Stimulated activated CD8-positive, alpha-beta memory T cell treated with anti-CD3 and anti-CD28 coated beads, Interleukin-15, amount 100 ng/mL, for 24 hours (primary cell): ENCODE results near the gene TMCO4.
A peak's percentile ranks its signal among the peaks of the same experiment; 100 is the strongest.

Source experiments
- DNase-seq: peaks from one replicate; pipeline ENCODE4 v3.0.0-alpha.2; 2020; ENCODE audit warnings: low read depth

TMCO4 gene

DNA sequence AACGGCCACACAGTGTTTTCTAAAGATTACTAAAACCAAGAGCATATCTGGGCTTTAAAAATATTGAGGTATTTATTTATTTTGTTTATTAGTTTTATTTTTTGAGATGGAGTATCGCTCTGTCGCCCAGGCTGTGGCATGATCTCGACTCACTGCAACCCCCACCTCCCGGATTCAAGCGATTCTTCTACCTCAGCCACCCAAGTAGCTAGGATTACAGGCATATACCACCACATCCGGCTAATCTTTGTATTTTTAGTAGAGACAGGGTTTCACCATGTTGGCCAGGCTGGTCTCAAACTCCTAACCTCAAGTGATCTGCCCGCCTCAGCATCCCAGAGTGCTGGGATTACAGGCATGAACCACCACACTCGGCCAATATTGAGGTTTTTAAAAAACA lies 23.9 kb downstream of the TMCO4 start:
- DNase-seq: no peak

DNA sequence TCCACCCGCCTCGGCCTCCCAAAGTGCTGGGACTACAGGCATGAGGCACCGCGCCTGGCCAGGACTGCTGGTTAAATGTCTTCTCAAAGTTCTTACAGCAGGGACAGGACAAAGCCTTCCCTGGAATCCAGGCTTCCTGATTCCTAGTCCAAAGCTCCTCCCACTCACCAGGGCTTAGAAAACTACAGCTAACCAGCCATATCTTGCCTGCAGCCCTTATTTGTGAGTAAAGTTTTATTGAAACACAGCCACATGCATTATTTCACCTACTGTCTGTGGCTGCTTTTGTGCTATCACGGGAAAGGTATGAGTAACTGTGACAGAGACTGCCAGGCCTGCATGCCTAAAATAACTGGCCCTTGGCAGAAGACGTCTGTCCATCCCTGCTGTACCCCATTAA lies 24.4 kb downstream of the TMCO4 start:
- DNase-seq: no peak

DNA sequence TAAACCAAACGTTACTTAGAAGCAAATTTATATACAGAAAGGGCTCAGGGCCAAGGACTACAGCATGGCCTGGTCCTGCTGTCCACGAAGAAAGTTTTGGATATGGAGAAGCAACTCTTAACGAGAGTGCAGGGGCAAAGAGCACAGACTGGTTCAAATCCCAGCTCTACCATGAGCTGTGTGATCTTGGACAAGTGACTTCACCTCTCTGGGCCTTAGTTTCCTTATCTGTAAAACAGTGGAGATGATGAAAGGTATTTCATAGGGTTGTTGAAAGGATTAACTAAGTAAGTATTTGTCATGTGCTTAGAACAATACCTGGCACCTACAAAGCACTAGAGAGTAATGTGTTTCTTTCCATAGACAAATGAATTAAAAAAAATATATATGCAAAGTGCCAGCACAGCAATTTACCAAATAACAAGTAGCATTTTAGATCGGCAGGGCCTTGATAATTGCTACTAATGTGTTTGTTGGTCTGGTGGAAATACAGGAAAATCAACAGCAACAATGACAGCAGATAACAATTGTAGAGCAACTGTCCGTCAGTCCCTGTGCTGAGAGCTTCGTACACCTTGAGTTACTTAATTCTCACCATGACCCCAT lies 25.4 kb downstream of the TMCO4 start:
- DNase-seq: no peak

DNA sequence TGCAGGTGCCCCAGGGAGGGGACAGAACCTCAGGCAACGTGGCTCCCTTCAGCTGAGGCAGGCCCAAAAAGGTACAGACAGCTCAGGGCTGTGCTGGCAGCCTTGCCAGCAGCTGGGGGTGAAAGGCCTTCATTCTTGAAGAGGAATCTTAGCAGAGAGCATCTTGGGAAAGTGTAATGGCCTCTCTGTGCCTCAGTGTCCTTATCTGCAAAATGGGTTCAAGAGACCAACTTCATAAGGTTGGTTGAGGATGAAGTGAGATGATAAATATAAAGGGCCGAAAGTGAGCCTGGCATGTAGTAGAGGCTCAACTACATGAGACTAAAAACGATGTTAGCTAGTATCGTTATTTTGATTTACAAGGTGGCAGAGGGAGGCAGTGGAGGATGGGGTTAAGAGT lies 26.2 kb downstream of the TMCO4 start:
- DNase-seq: no peak

DNA sequence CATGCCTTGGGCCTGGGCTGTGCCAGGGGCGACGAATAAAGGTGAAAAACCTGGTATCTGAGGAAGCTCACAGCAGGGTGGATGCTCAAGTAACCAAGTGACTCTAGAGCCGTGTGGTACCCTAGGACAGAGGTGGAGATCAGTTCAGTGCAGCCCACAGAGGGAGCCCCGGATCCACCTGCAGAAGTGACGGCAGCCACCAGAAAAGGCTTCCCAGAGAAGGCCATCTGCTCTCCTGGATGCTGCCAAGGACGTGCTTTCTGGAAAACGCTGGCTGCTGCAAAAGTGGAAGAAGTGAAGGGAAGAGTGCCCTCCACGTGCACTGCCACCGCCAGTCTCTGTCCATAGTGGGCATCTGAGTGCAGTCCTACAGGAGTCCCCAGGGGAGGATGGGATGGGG lies 27.7 kb downstream of the TMCO4 start:
- no peak for DNase-seq

DNA sequence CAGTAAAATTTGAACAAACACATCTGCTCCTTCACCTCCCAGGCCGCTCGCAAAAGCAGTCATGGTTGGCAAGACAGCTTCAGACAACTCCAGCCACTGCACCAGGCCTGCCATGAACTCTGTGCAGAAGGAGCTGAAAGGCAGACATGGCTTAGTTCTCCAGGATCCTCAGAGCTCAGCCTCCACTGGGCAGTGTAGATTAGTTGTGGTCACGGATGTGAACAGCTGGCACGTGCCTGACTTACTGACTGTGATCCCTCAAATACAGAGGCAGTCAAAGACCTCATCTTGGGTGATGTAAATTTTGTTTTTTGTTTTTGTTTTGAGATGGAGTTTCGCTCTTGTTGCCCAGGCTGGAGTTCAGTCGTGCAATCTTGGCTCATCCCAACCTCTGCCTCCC lies 28.4 kb downstream of the TMCO4 start:
- DNase-seq: no peak

DNA sequence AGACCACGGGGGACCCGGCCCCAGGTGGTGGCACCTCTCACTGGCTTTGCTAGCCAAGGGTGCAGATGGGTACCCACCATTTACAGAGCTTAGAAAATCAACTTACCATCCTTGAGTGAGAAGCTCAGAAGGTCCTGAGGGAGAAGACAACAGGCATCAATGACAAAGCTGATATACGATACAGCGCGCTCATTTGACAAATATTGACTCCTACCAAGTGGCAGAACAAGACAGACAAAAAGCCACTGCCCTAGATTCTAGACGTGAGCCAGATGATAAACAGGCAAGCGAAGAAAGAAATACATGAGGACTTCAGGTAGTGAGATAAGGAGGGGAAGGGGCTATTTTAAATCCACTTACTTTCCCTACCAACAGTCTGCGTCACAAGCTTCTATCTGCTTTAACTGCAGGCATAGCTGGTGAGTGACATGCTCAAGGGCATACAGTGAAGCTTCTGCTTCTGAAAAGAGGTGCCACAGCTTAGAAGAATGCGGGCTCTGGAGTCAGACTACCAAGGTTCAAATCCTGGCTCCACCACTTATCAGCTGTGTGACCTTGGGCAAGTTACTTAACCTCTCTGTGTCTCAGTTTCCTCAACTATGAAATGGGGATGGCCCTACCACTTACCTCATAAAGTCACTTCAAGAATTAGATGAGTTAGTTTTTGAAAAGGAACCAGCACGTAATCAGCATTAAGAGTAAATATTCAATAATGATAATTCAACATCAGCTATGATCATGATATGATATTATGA lies 29.1 kb downstream of the TMCO4 start:
- no peak for DNase-seq

DNA sequence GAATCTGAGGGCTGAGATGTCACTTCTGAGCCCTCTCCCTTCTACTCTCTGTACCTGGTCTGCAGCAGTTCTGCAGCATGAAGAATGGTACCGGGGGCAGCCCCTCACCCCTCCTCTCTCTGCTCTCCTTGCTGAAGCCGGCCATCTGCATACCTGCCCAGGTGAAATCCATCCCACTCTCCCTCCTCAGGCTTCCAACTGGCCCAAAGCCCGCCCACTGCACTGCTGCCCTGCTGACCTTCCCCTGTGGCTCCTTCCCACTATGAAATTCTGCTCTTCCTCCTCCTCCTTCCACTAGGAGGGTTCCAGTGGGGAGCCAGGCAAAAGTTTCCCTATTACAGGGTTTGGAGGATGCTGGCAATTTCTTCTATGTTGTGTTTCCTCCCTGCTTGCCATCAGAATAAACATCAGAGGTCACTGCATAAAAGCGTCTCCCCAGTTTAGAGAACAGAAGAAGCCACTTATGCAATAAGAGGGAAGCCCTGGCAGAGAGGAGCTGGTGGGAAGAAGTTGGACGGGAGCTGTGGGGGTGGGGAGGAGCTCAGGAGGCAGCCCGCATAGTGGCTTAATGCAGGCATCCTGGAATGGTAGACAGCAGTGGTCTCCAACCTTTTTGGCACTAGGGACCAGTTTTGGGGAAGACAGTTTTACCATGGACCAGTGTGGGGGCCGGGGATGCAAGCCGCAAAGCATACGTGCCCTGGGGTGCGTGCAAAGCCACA lies 30.3 kb downstream of the TMCO4 start:
- no peak for DNase-seq

DNA sequence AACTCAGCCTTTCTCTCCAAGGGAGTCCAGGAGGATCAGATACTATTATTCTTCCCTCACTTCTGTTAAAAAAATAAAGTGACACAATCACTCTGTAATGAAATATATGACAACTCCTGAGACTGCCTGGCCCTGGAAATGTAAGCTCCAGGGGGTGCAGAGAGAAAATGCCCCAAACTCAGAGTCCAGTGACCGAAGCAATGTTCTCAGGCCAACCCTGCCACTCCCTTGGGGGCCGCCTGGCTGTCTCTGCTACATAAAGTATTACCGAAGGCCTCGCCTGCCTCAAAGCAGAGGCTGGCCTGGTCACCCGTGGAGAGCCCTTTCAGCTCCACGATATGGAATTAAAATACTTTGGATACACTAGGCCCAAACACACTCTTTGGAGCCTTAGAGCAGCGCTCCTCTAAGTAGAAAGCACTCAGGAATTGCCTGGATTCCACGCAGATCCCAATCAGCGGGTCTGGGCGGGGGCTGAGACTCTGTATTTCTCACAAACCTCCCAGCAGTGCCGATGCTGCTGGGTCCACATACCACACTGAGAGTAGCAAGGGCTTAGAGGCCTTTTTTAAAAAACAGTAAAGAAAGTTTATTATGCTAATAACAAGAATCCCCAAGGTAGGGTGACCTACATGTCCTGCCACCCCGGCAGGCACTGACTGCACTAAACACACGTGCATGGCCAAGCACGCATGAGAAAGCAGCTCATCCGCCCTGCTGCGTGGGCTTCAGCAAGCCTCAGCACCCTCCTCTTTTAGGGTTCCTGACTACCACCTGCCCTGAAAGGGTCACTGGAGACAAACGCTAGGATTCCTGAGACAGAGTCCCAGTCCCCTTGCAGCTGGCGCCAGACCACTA lies 31.1 kb downstream of the TMCO4 start:
- DNase-seq: no peak

DNA sequence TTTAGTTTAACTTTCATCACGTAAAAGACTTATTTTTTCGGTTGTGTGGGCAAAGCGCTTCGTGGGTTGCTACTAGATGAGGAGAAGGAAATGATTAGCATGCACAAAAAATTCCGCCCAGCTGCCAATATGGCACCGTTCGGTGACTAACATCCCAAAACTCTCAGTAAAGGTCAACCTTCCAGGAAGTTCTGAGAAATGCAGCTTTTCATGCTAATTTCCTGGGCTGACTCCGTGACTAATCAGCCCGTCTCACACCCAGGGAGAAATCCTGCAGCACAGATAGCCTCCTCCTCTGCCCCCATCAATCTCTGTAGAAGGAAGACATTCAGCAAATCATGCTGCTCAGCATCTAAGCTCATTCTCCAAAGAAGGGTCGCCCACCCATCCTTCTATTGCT lies 34.1 kb downstream of the TMCO4 start:
- DNase-seq: no peak

DNA sequence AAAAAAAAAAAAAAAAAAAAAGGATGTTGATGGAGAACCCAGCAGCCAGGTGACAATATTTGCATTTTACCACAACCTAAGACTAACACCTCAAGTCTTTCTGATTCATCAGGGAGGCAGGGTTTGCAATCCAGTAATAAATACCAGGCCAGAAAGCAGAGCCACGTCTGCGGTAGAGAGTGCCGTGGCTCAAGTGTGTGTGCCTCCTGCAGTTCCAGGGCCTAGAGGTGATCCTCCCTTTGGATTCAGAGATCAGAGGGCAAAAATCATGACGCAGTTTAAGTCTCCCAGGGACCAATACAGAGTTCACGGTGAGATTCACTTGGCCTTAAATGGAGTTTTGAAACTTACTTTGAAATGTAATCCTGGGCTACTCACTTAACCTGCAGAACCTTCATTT lies 34.9 kb downstream of the TMCO4 start:
- DNase-seq: no peak

DNA sequence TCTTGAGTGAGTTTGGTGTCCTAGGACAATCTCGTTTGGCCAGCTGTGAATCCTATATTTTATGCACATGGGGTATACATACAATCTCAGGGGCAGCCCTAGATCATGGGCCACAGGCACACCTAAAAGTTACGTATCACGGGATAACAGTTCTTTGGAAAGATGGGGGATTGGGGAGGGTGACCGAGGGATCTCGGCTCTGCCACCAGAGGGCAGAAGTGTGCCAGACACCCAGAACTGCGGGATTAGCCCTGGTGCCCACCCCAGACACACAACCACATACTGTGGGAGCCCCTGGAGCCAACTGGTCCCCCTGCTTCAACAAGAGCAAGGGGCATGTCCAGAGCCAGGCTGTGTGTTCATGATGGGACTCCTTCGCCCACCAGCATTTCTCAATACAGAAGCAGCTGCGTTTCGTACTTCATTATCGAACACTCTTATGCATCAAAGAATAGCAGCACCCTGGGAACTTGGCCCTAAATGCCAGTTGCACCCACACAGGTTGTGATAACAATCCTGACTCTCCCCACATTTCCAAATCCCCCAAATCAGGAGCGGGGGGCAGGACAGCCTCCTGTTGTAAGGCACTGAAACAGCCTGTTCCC lies 37.4 kb downstream of the TMCO4 start:
- peak; percentile 14 for DNase-seq

DNA sequence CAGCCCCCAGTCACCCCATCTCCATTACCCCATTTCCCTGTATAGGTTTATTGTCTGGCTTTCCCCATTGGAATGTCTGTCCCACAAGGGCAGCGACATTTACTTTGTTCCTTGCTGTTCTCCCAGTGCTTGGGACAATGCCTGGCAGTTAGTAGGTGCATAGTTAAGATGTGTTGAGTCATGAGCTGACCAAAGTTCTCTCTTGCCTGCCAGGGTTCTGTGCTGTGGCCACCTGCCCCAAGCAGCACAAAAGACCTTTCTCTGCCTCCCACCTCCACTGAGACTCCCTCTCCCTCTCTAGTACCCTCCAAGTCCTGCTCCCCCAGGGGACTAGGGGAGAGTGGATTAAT lies 40.0 kb downstream of the TMCO4 start:
- no peak for DNase-seq

DNA sequence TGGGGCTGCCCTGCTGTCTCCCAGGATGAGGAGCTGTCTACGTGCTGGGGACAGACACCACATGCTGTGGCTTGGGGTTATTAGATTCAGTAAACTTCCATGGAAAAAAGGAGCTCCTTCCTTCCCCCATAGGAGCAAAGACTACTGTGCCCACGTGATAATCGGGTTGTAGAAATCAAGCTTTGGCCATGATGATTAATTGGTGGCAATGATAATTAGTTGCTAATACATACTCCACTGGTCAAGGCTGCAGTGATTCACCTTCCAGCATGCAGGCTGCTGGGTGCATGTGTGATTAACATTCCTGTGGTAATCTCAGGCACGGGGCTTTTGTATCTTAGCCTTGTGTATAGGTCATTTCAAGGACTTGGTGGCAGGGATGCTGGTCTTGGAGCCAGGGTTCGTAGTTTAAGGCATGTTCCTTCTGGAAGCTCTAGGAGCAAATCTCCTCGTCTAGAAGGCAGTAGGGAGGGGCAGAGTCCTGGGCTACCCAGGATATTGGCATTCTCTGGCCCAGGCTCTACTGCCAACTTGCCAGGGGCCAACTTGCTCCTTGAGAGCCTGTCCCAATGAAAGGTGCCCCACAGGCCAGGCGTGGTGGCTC lies 41.4 kb downstream of the TMCO4 start:
- DNase-seq: no peak

DNA sequence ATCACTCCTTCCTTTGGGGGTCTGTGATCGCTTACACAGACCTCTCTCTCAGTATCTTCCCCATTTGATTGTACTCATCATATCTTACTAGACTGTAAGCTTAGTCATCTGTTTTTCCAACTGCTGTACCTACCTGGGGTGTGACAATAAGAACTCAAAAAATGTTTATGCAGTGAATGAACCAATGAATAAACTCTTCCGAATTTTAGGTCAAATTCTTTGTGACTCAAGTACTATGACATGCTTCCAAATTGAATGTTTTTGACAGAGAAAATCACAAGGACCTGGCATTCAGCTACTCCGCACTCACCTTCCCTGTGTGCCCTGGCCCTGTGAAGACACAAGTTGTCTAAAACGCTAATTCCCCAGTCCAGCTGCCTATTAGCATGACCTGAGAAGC lies 42.1 kb downstream of the TMCO4 start:
- no peak for DNase-seq

DNA sequence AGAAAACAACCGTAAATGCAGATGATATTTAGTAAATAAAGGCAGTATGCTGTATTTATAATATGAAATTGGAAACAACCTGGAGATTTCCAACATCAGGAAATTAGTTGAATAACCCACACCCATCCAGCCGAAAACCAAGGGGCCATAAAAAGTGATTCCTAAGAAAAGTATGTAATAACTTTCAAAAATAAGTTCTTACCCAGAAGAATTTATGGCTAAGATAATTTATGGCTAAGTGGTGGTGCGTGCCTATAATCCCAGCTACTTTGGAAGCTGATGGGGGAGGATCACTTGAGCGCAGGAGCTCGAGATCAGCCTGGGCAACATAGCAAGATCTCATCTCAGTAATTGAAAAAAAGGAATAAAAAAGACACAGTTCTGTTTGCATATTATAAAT lies 43.2 kb downstream of the TMCO4 start:
- DNase-seq: no peak

DNA sequence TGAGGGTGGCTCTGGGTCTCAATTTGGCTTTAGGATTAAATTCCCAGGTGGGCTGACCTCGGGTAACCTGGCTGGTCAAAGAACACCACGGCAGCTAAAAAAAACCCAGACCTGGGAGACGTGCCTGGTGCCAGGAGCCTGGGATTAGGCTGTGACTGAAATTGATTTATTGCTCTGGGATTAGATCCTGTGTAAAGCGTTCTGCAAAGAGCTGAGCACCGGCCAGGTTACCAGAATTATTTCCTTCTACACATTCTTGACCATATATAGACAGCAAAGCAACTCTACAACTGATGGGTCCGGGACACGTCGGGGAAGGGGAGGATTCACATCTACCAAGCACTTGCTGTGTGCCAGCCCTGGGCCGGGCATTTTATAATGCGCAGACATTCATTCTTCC lies 45.2 kb downstream of the TMCO4 start:
- no peak for DNase-seq

DNA sequence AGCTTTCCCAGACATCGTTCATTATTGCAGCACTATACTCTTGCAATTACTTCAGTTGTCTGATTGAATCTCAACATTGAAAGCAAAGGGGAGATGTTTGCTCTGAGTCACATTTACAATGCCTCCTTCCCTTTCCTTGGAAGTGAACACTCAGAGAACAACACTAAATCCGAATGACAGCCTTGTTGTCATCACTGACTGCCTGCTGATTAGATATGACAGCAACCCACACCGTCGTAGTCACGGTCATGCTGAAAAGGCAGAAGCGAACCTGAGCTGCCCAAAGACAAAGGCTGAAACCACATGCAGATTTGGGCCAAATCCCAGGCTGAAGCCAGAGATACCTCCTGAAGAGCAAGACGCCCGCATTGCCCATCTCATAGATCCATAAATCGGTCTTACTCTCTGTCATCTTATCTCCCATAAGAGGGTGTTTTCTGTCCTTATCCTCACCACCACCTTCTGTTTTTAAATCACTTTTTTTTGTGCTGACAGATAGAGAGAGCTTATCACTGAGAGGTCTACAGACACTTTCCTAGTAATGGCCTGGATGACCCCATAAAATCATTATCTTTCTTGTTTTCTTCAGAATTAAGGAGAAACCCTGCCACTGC lies 47.5 kb downstream of the TMCO4 start:
- no peak for DNase-seq

DNA sequence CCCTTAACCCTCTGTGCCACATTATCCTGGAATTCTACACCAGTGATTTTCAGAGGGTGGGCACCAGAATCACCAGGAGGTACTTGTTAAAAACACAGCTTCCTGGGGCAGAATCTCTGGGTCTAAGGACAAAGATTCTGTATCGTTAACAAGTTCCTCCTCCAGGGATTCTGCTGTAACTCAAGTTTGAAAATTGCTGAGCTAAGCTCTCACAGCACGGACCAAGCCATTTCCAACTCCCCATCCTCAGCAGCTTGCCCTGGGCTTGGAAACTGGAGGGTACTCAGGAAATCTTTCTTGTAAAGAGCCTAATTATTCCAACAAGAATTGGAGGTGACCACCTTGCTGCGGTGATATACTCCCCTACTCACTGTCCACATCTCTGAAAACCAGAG lies 48.8 kb downstream of the TMCO4 start:
- no peak for DNase-seq

DNA sequence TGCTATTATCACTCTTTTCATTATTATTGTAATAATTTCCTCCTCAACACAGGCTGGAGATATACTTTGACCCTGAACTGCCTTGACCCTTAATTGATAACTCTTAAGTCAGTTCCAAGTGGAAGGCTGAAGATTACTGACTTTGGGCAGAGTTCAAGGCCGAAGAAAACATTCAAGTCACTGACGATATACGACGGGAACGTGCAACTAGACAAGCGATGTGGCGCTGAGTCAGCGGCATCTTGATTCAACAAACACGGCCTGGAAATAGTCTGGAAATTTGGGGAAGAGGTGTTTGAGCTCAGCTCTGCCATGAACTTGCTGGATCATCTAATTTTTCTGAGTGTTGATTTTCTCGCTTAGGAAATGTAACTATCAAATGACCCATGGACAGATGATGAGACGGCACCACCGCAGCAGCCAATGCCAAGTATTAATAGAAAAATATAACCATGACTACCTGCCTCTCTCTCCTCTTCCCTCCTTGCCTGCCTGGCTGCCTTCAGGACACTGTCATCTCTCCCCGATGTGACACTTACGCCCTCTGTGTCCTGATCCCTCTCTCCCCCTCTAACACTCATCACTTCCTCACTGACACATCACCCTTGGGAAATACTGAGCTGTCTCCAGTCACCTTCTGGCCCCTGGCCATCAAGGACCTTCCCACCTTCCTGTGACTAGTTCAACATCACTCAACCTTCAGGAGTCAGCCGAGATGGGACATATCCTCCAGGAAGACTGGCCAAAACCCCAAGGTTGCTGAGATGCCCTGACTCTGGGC lies 49.4 kb downstream of the TMCO4 start:
- no peak for DNase-seq

DNA sequence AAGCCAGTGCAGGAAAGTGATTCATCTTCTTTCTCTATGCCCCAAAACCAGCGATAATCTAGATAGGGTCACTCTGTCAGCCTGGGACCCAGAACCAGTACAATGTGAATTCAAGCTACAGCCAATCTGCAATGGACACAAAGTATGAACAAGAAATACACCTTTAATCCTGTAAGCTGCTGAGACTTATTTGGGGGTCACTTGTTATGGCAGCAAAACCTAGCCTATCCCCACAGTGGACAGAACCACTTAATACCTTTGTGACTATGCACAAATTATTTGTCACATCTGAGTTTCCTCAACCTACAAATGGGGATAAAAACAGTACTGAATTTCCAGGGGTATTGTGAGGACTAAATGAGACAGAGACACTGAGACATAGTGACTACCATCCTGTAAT lies 50.0 kb downstream of the TMCO4 start:
- no peak for DNase-seq
